Measurements from ENCODE around the gene CKAP4.
A peak's percentile ranks its signal among the peaks of the same experiment; 100 is the strongest.

CKAP4 gene

DNA sequence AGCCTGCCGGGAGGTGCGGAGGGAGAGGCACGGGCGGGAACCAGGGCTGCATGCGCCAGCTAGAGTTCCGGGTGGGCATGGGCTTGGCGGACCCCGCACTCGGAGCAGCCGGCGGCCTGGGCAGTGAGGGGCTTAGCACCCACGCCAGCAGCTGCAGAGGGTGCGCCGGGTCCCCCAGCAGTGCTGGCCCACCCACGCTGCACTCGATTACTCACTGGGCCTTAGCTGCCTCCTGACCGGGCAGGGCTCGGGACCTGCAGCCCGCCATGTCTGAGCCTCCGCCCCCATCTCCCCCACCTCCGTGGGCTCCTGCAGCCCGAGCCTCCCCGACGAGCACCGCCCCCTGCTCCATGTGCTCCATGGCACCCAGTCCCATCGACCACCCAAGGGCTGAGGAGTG lies 14.8 kb downstream of the CKAP4 start:
- DNase-seq (ENCODE audit: low read depth) = no peak
- no peak for TF ChIP-seq CTCF (conservative IDR thresholded peaks at IDR 0.05; ENCODE audit: control insufficient read depth, insufficient read depth, low read depth, low read length)
- no peak overlapping the region for H3K4me3 ChIP-seq (ENCODE audit: control insufficient read depth, low read depth, low read length)

- no peak for DNase-seq (ENCODE audit: low read depth)
- TF ChIP-seq CTCF (conservative IDR thresholded peaks at IDR 0.05; ENCODE audit: control insufficient read depth, insufficient read depth, low read depth, low read length) = no peak
- no peak overlapping the region for H3K4me3 ChIP-seq (ENCODE audit: control insufficient read depth, low read depth, low read length)
Observed at GRCh38 chr12:106229036-106229591, 18.7 kb downstream of the CKAP4 start.

GRCh38 chr12:106228320-106228710 lies 19.5 kb downstream of the CKAP4 start:
- no peak for TF ChIP-seq CTCF (conservative IDR thresholded peaks at IDR 0.05; ENCODE audit: control insufficient read depth, insufficient read depth, low read depth, low read length)
- H3K4me3 ChIP-seq (ENCODE audit: control insufficient read depth, low read depth, low read length) = no peak overlapping the region
- DNase-seq (ENCODE audit: low read depth) = no peak

GRCh38 chr12:106227641-106228319 lies 20.0 kb downstream of the CKAP4 start:
- H3K4me3 ChIP-seq (ENCODE audit: control insufficient read depth, low read depth, low read length) = no peak overlapping the region
- TF ChIP-seq CTCF (conservative IDR thresholded peaks at IDR 0.05; ENCODE audit: control insufficient read depth, insufficient read depth, low read depth, low read length) = no peak
- peak; percentile 15 for DNase-seq (ENCODE audit: low read depth)

DNA sequence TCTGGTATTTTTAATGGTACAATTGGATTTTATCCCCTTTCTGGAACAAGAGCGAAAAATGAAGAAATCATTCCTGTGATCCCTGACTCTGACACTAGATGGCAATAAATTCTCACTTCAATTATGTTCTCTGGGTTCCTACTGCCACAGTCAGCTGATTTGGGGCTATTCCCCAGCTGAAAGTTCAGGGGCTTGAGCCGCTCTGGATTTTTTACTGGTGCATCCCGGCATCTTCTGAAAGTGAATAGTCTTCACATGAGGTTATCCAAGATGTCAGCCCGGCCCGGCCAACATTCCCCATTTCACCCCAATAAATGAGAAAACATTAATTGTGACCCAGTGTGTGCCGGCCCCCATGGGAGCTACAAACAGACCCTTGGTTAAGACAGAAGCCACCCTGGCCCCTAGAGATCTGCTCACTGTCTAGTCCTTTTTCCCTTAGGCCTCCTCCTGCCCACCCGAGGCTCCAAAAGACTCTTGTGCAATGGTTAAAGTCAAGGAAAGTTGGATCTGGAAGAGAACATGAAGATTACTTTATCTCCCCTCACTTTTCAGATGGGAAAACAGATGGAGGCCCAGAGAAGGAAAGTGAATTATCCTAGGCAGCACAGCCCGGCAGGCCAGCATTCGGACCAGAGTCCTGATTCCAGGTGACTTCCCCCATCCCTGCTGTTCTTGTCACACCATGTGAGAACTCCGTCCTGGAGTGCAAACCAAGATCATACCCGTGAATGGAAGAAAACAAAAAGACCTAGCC lies 20.8 kb downstream of the CKAP4 start:
- DNase-seq (ENCODE audit: low read depth) = peak; percentile 67
- H3K4me3 ChIP-seq (ENCODE audit: control insufficient read depth, low read depth, low read length) = no peak overlapping the region
- TF ChIP-seq CTCF (conservative IDR thresholded peaks at IDR 0.05; ENCODE audit: control insufficient read depth, insufficient read depth, low read depth, low read length) = peak; percentile 71

DNA sequence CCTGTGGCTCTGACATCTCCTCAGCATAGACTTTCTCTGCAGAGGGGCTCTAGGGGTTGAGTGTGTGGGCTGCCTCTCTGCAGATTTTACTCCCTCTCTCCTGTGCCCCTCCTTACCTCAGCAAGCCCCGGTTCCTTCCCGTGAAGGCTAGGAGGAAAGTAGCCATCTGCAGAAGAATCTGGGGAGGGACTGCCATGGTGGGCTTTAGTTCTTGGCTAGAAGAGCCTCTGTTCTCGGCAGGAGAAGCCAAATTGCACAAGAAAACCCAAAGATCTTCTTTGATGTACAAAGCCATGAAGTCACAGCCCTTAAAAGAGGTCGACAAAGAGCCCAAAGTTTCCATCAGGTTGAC lies 23.5 kb downstream of the CKAP4 start:
- TF ChIP-seq CTCF (conservative IDR thresholded peaks at IDR 0.05; ENCODE audit: control insufficient read depth, insufficient read depth, low read depth, low read length) = no peak
- no peak for DNase-seq (ENCODE audit: low read depth)

More for the DNA sequence above, 23.5 kb downstream of the CKAP4 start:
- no peak overlapping the region for H3K4me3 ChIP-seq (ENCODE audit: control insufficient read depth, low read depth, low read length)

All from fibroblast of mammary gland (primary cell).